H1 (cell line): Measurements from ENCODE around the gene DNAJB5. TPM values are rescaled to one million over a fixed set of nuclear protein-coding genes. Genes with fewer than 3 reads are reported as not detected.

Source experiments
- BCL11A ChIP-seq, 2 experiments: IDR thresholded peaks; one replicate each; pipeline ENCODE4 v1.6.1; 2011; ENCODE audit warnings: low read depth in 2 of 2, low read length in 2 of 2, mild to moderate bottlenecking in 2 of 2
- CHD7 ChIP-seq: fragments of 300-600 bp; sonication (generic); IDR thresholded peaks from 2 replicates; pipeline ENCODE4 v1.7.1; 2012; ENCODE audit warnings: low read length, moderate library complexity, mild to moderate bottlenecking, inconsistent platforms; ENCODE audit not compliant: insufficient replicate concordance
- GTF2F1 ChIP-seq: IDR thresholded peaks from 2 replicates; pipeline ENCODE4 v1.6.1; 2012; ENCODE audit warnings: low read depth, low read length, improper control_type of control experiment, borderline replicate concordance
- KDM4A ChIP-seq: IDR thresholded peaks from one replicate; pipeline ENCODE4 v1.7.1; 2012; ENCODE audit warnings: low read depth, mild to moderate bottlenecking, moderate library complexity, low read length, inconsistent platforms; ENCODE audit not compliant: severe bottlenecking
- POLR2A ChIP-seq, 2 experiments: IDR thresholded peaks; 1 replicate in 1 of 2; 2 replicates in 1 of 2; pipeline ENCODE4 v1.6.1; 2011; ENCODE audit warnings: low read depth in 2 of 2, low read length in 2 of 2, mild to moderate bottlenecking in 2 of 2; ENCODE audit errors: control extremely low read depth in 1 of 2
- RAD21 ChIP-seq, 2 experiments: IDR thresholded peaks in 1 of 2; conservative IDR thresholded peaks in 1 of 2; 2 replicates each; pipeline ENCODE4 v1.6.1; 2011; ENCODE audit warnings: low read depth in 2 of 2, low read length in 2 of 2, improper control_type of control experiment in 1 of 2, inconsistent platforms in 1 of 2, mild to moderate bottlenecking in 1 of 2, moderate library complexity in 1 of 2
- RXRA ChIP-seq: IDR thresholded peaks from 2 replicates; pipeline ENCODE4 v1.6.1; 2011; ENCODE audit warnings: low read depth, mild to moderate bottlenecking, low read length, moderate library complexity; ENCODE audit not compliant: insufficient read depth
- SP2 ChIP-seq: IDR thresholded peaks from 2 replicates; pipeline ENCODE4 v1.6.1; 2012; ENCODE audit warnings: mild to moderate bottlenecking, low read length, inconsistent platforms
- polyA plus RNA-seq, 7 experiments: library from polyadenylated mRNA; depleted of rRNA in 3 of 7; stranded (reverse) in 5 of 7; unstranded in 2 of 7; fragments of >200 nt in 5 of 7; fragments of 200-250 nt in 2 of 7; gene quantifications; 1 replicate in 5 of 7; 2 replicates in 1 of 7; 4 replicates in 1 of 7; pipeline versions ENCODE4 v1.2.1 to v1.2.3, GENCODE V29; 2011 to 2013; ENCODE audit warnings: missing spikeins in 2 of 7, mixed read lengths in 2 of 7
- total RNA-seq: library from RNA; stranded (reverse); fragmentation: NEBNext Ultra II Directional; extraction: Animal tissue kit (Norgen Biotek cat#: 25700); gene quantifications from 2 replicates; pipeline ENCODE4 v1.2.1, GENCODE V29; 2021

The DNAJB5 gene
- total and polyA plus RNA-seq, 2 of the 8 experiments (the other 6 are each of a cell fraction or from before 2014, with no cell fraction given): 25.0 to 34.1 TPM

GRCh38 chr9:35010351-35010958, 20.9 kb downstream of the DNAJB5 start (continued):
- TF ChIP-seq CHD7 (no peak), KDM4A (no peak), POLR2A (IDR thresholded peaks at IDR 0.05; ENCODE audit: control extremely low read depth in 1 of 2, low read depth in 2 of 2, low read length in 2 of 2) (no peak), RAD21 (IDR thresholded peaks at IDR 0.05 in 1 of 2, conservative IDR thresholded peaks at IDR 0.05 in 1 of 2; ENCODE audit: low read depth in 2 of 2, low read length in 2 of 2) (no peak), RXRA (no peak), SP2 (no peak), GTF2F1 (no peak), BCL11A (IDR thresholded peaks at IDR 0.05; ENCODE audit: low read depth in 2 of 2, low read length in 2 of 2) (no peak)
